HEK293 (cell line): Measurements from ENCODE around the gene NHP2.

ENCODE experiments used
- CTCF ChIA-PET: fragments of 350-600 bp; formaldehyde crosslinking; extraction: SDS; loops from one replicate; lab custom pipeline; 2021; ENCODE audit warnings: antibody characterized with exemption; lab: Yijun Ruan, JAX
- POLR2A ChIA-PET: fragments of 300-600 bp; formaldehyde crosslinking; extraction: SDS; loops from one replicate; lab custom pipeline; 2020; ENCODE audit warnings: antibody characterized with exemption, inconsistent platforms; lab: Yijun Ruan, JAX
- H3K27ac ChIP-seq: fragments of 200-500 bp; sonication (Bioruptor generic); 2 replicates; pipeline ENCODE4 v1.5.1; 2014; ENCODE audit warnings: low read depth, low read length, control low read depth, inconsistent platforms; ENCODE audit errors: extremely low read depth
- H3K36me3 ChIP-seq, 2 experiments: fragments of 200-500 bp in 1 of 2; sonication (Bioruptor generic) in 1 of 2; 1 replicate in 1 of 2; 2 replicates in 1 of 2; pipeline ENCODE4 v1.5.1; 2014 to 2017; ENCODE audit warnings: inconsistent platforms in 2 of 2, low read length in 2 of 2; ENCODE audit not compliant: control insufficient read depth in 2 of 2, insufficient read depth in 1 of 2
- H3K4me1 ChIP-seq: fragments of 200-500 bp; sonication (Bioruptor generic); 2 replicates; pipeline ENCODE4 v1.5.1; 2014; ENCODE audit warnings: mild to moderate bottlenecking, low read length, inconsistent platforms; ENCODE audit not compliant: control insufficient read depth, insufficient read depth
- H3K4me3 ChIP-seq: 2 replicates; pipeline ENCODE4 v1.5.1; 2011; ENCODE audit warnings: low read depth, mild to moderate bottlenecking, control low read depth, low read length, moderate library complexity
- H3K9me3 ChIP-seq: fragments of 200-500 bp; sonication (Bioruptor generic); 2 replicates; pipeline ENCODE4 v1.5.1; 2014; ENCODE audit warnings: low read depth, low read length, inconsistent platforms; ENCODE audit not compliant: control insufficient read depth, insufficient read depth
- GLI4 ChIP-seq: fragments of 450-650 bp; formaldehyde crosslinking; IDR thresholded peaks from 2 replicates; pipeline ENCODE4 v1.5.1; 2016; ENCODE audit warnings: missing biosample characterization, missing genetic modification characterization
- GLIS2 ChIP-seq: fragments of 450-650 bp; formaldehyde crosslinking; IDR thresholded peaks from 2 replicates; pipeline ENCODE4 v1.5.1; 2016; ENCODE audit warnings: missing biosample characterization, missing genetic modification characterization
- HIC1 ChIP-seq: fragments of 450-650 bp; formaldehyde crosslinking; IDR thresholded peaks from 2 replicates; pipeline ENCODE4 v1.5.1; 2016; ENCODE audit warnings: missing biosample characterization, missing genetic modification characterization
- KLF10 ChIP-seq: fragments of 450-650 bp; IDR thresholded peaks from 2 replicates; pipeline ENCODE4 v1.5.1; 2018; ENCODE audit warnings: missing biosample characterization, mild to moderate bottlenecking, missing genetic modification characterization
- KLF9 ChIP-seq: fragments of 450-650 bp; formaldehyde crosslinking; IDR thresholded peaks from 2 replicates; pipeline ENCODE4 v1.5.1; 2016; ENCODE audit warnings: missing biosample characterization, missing genetic modification characterization, low read depth
- OSR2 ChIP-seq: fragments of 450-650 bp; formaldehyde crosslinking; IDR thresholded peaks from 2 replicates; pipeline ENCODE4 v1.5.1; 2016; ENCODE audit warnings: missing biosample characterization, missing genetic modification characterization
- OVOL3 ChIP-seq: fragments of 450-650 bp; formaldehyde crosslinking; IDR thresholded peaks from 2 replicates; pipeline ENCODE4 v1.5.1; 2016; ENCODE audit warnings: missing biosample characterization, missing genetic modification characterization
- REPIN1 ChIP-seq: fragments of 450-650 bp; formaldehyde crosslinking; IDR thresholded peaks from 2 replicates; pipeline ENCODE4 v1.5.1; 2017; ENCODE audit warnings: missing biosample characterization, missing genetic modification characterization, low read depth
- SETDB1 ChIP-seq: IDR thresholded peaks from one replicate; pipeline ENCODE4 v1.6.1; 2017; ENCODE audit warnings: mild to moderate bottlenecking, low read length, moderate library complexity, mixed read lengths; ENCODE audit not compliant: insufficient read length
- SP7 ChIP-seq: fragments of 450-650 bp; formaldehyde crosslinking; IDR thresholded peaks from 2 replicates; pipeline ENCODE4 v1.5.1; 2016; ENCODE audit warnings: missing biosample characterization, missing genetic modification characterization
- TSHZ1 ChIP-seq: fragments of 450-650 bp; formaldehyde crosslinking; IDR thresholded peaks from 2 replicates; pipeline ENCODE4 v1.5.1; 2016; ENCODE audit warnings: missing biosample characterization, missing genetic modification characterization, borderline replicate concordance
- ZBTB17 ChIP-seq: fragments of 450-650 bp; formaldehyde crosslinking; IDR thresholded peaks from 2 replicates; pipeline ENCODE4 v1.5.1; 2016; ENCODE audit warnings: missing biosample characterization, missing genetic modification characterization
- ZBTB20 ChIP-seq: fragments of 450-650 bp; formaldehyde crosslinking; IDR thresholded peaks from 2 replicates; pipeline ENCODE4 v1.5.1; 2016; ENCODE audit warnings: missing biosample characterization, missing genetic modification characterization
- ZBTB26 ChIP-seq: fragments of 450-650 bp; formaldehyde crosslinking; optimal IDR thresholded peaks from 2 replicates; pipeline ENCODE3; 2016; ENCODE audit warnings: missing biosample characterization, mild to moderate bottlenecking, missing genetic modification characterization
- ZEB2 ChIP-seq: fragments of 450-650 bp; formaldehyde crosslinking; IDR thresholded peaks from 2 replicates; pipeline ENCODE4 v1.5.1; 2016; ENCODE audit warnings: missing biosample characterization, missing genetic modification characterization
- ZFP37 ChIP-seq: fragments of 450-650 bp; formaldehyde crosslinking; IDR thresholded peaks from 2 replicates; pipeline ENCODE4 v1.5.1; 2016; ENCODE audit warnings: missing biosample characterization, missing genetic modification characterization
- ZFP69B ChIP-seq: fragments of 450-650 bp; formaldehyde crosslinking; IDR thresholded peaks from 2 replicates; pipeline ENCODE4 v1.5.1; 2016; ENCODE audit warnings: missing biosample characterization, missing genetic modification characterization
- ZNF138 ChIP-seq: fragments of 450-650 bp; formaldehyde crosslinking; IDR thresholded peaks from 2 replicates; pipeline ENCODE4 v1.5.1; 2016; ENCODE audit warnings: missing biosample characterization, missing genetic modification characterization, borderline replicate concordance
- ZNF16 ChIP-seq: fragments of 450-650 bp; formaldehyde crosslinking; IDR thresholded peaks from 2 replicates; pipeline ENCODE4 v1.5.1; 2016; ENCODE audit warnings: low read depth, missing biosample characterization, missing genetic modification characterization
- ZNF2 ChIP-seq: fragments of 450-650 bp; formaldehyde crosslinking; IDR thresholded peaks from 2 replicates; pipeline ENCODE4 v1.5.1; 2016; ENCODE audit warnings: missing biosample characterization, missing genetic modification characterization
- ZNF223 ChIP-seq: fragments of 450-650 bp; formaldehyde crosslinking; IDR thresholded peaks from 2 replicates; pipeline ENCODE4 v1.5.1; 2016; ENCODE audit warnings: missing biosample characterization, missing genetic modification characterization
- ZNF324 ChIP-seq: fragments of 450-650 bp; formaldehyde crosslinking; IDR thresholded peaks from 2 replicates; pipeline ENCODE4 v1.5.1; 2016; ENCODE audit warnings: missing biosample characterization, missing genetic modification characterization
- ZNF341 ChIP-seq: fragments of 450-650 bp; formaldehyde crosslinking; IDR thresholded peaks from 2 replicates; pipeline ENCODE4; 2016; ENCODE audit warnings: low read depth, missing biosample characterization, missing genetic modification characterization
- ZNF366 ChIP-seq: fragments of 450-650 bp; formaldehyde crosslinking; conservative IDR thresholded peaks from 2 replicates; pipeline ENCODE4 v1.5.1; 2016; ENCODE audit warnings: missing biosample characterization, missing genetic modification characterization
- ZNF394 ChIP-seq: fragments of 450-650 bp; formaldehyde crosslinking; IDR thresholded peaks from 2 replicates; pipeline ENCODE4 v1.5.1; 2016; ENCODE audit warnings: missing biosample characterization, missing genetic modification characterization, mild to moderate bottlenecking, moderate library complexity, borderline replicate concordance
- ZNF561 ChIP-seq: fragments of 450-650 bp; IDR thresholded peaks from 2 replicates; pipeline ENCODE4 v1.5.1; 2018; ENCODE audit warnings: missing biosample characterization, missing genetic modification characterization, borderline replicate concordance
- ZNF600 ChIP-seq: fragments of 450-650 bp; formaldehyde crosslinking; IDR thresholded peaks from 2 replicates; pipeline ENCODE4 v1.5.1; 2016; ENCODE audit warnings: missing biosample characterization, missing genetic modification characterization
- ZNF639 ChIP-seq: fragments of 450-650 bp; formaldehyde crosslinking; IDR thresholded peaks from 2 replicates; pipeline ENCODE4 v1.5.1; 2016; ENCODE audit warnings: missing biosample characterization, missing genetic modification characterization
- ZNF830 ChIP-seq: fragments of 450-650 bp; IDR thresholded peaks from 2 replicates; pipeline ENCODE4 v1.5.0; 2018; ENCODE audit warnings: missing biosample characterization, missing genetic modification characterization, low read depth, mild to moderate bottlenecking, moderate library complexity
- ZSCAN23 ChIP-seq: fragments of 450-650 bp; formaldehyde crosslinking; IDR thresholded peaks from 2 replicates; pipeline ENCODE4 v1.5.1; 2016; ENCODE audit warnings: missing biosample characterization, missing genetic modification characterization

NHP2 gene

GRCh38 chr5:178163772-178164735 is 10.4 kb upstream of the NHP2 start:
- H3K27ac ChIP-seq, result no peak overlapping the region
- ChIA-PET CTCF (interaction anchor here (2.6 to 3.9 kb wide), 2 partner anchors 15 to 88 kb away, joined by 10 to 39 read pairs; no protein-coding TSS in a partner anchor), POLR2A (no interaction called here)
- H3K4me3 ChIP-seq, result peak overlapping the region; percentile 10; the same call in 1 of the 2 replicates
- H3K4me1 ChIP-seq, result no peaks in the 10 kb centered on the region
- H3K9me3 ChIP-seq, result no peaks in the 10 kb centered on the region
- H3K36me3 ChIP-seq, result no peaks in the 10 kb centered on the region
- TF ChIP-seq SETDB1 (no peak), ZNF16 (tag by site-specific recombination) (no peak), ZNF394 (0 out of 2 replicates have a peak, but pooled peaks have one; percentile 12), SP7 (peak; percentile 61; the same call in 1 of the 2 replicates), ZBTB20 (tag by site-specific recombination) (peak; percentile 70), KLF10 (tag by site-specific recombination) (no peak; the same call in 1 of the 2 replicates), REPIN1 (tag by site-specific recombination) (no peak), OVOL3 (tag by site-specific recombination) (no peak), ZNF561 (tag by site-specific recombination) (no peak), ZFP69B (peak; percentile 63), HIC1 (tag by site-specific recombination) (peak; percentile 96), ZBTB26 (peak; percentile 86), ZSCAN23 (tag by site-specific recombination) (no peak), TSHZ1 (tag by site-specific recombination) (no peak), ZNF138 (no peak), GLIS2 (tag by site-specific recombination) (peak; percentile 78), ZNF341 (no peak), KLF9 (tag by site-specific recombination) (no peak), ZFP37 (tag by site-specific recombination) (peak; percentile 52; the same call in 1 of the 2 replicates), GLI4 (tag by site-specific recombination) (0 out of 2 replicates have a peak, but pooled peaks have one; percentile 12), ZNF366 (tag by site-specific recombination) (peak; percentile 93), ZNF639 (tag by site-specific recombination) (no peak), ZNF324 (tag by site-specific recombination) (no peak), ZNF830 (tag by site-specific recombination) (no peak), OSR2 (peak; percentile 79), ZNF223 (tag by site-specific recombination) (peak; percentile 96), ZNF2 (peak; percentile 86), ZBTB17 (tag by site-specific recombination) (peak; percentile 70), ZNF600 (tag by site-specific recombination) (peak; percentile 88), ZEB2 (tag by site-specific recombination) (peak; percentile 69)
